Spleen (tissue), 7 donors: ENCODE data around the gene PAPPA.

Experiments
- CTCF ChIP-seq, 11 experiments: fragments of 200-600 bp in 7 of 11; fragments of 450-650 bp in 4 of 11; sonication (generic) in 4 of 11; IDR thresholded peaks in 8 of 11; conservative IDR thresholded peaks in 3 of 11; 1 replicate in 7 of 11; 2 replicates in 4 of 11; pipeline versions ENCODE4 v1.4.0 to v1.8.0; 2016 to 2021; ENCODE audit warnings: antibody characterized with exemption in 11 of 11, inconsistent platforms in 4 of 11, mild to moderate bottlenecking in 1 of 11
- POLR2A ChIP-seq, 3 donors: fragments of 450-650 bp; IDR thresholded peaks; one replicate each; pipeline ENCODE4 v1.5.1; 2017; ENCODE audit warnings: antibody characterized with exemption in 3 of 3, mild to moderate bottlenecking in 1 of 3
- donor health status: DM: no; HTN: no; CAD: no; lungs with moderate emphysema.
- donor health status: DM: no; HTN: no; CAD: no.
- donor health status: DM: no; HTN: no; CAD: no.

- TF ChIP-seq CTCF (IDR thresholded peaks at IDR 0.05 in 8 of 11, conservative IDR thresholded peaks at IDR 0.05 in 3 of 11) (no peak), POLR2A (IDR thresholded peaks at IDR 0.05) (no peak)
Measured at GRCh38 chr9:116442528-116442927, 288.9 kb downstream of the PAPPA start.
